Colon (tissue), 2 donors: ENCODE data around the gene HMGCS2.

ENCODE experiments used
- FAIRE-seq: peaks from 2 replicates; lab custom pipeline; 2012; peaks lifted over from hg19 to GRCh38; lab: Jason Lieb, UNC
- donor health status: control.
- donor health status: control.

The HMGCS2 gene

GRCh38 chr1:119758584-119758983 lies 10.1 kb downstream of the HMGCS2 start:
- FAIRE-seq, result no peak

- no peak for FAIRE-seq
Observed at GRCh38 chr1:119752592-119752991, 16.1 kb downstream of the HMGCS2 start.

DNA sequence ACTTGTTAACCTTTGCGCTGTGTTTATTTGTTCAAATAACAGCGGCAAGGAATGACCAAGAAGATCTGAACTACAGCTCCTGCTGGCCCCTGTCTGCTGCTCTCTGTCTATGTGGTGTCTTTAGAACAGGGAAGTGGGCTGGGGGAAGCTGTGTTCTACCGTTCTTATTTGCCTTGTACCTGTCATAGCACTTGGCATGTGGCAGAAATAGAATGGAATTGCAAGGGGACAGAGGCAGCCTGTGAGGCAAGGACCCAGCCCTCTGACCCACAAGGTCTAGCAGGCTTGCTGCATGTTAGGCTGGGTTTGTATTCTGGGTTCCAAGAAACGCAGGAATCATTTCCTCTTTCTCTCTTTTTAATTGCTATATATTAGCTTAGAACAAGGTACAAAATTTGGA lies 20.7 kb downstream of the HMGCS2 start:
- FAIRE-seq, result no peak

- FAIRE-seq, result no peak
Observed at GRCh38 chr1:119747451-119747850, 21.3 kb downstream of the HMGCS2 start.

DNA sequence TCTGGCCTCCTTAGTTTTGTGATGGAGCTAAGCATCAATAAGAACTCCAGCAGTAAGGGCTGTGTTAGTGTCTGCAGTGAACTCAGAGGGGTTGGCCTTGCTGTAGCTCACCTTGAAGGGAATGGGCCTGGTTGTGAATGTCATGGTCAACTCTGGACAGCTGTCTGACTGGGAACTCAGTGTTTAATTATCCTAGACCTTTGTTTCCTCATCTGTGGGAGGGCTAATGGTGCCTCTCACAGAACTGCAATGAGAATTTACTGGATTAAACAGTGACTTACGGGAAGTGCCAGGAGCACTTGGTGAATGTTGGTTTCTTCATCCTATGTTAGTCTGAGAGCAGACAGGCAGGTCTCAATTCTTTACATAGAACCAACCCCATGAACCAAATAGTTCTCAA lies 23.7 kb downstream of the HMGCS2 start:
- FAIRE-seq, result no peak

GRCh38 chr1:119744598-119744942 lies 24.1 kb downstream of the HMGCS2 start:
- no peak for FAIRE-seq

DNA sequence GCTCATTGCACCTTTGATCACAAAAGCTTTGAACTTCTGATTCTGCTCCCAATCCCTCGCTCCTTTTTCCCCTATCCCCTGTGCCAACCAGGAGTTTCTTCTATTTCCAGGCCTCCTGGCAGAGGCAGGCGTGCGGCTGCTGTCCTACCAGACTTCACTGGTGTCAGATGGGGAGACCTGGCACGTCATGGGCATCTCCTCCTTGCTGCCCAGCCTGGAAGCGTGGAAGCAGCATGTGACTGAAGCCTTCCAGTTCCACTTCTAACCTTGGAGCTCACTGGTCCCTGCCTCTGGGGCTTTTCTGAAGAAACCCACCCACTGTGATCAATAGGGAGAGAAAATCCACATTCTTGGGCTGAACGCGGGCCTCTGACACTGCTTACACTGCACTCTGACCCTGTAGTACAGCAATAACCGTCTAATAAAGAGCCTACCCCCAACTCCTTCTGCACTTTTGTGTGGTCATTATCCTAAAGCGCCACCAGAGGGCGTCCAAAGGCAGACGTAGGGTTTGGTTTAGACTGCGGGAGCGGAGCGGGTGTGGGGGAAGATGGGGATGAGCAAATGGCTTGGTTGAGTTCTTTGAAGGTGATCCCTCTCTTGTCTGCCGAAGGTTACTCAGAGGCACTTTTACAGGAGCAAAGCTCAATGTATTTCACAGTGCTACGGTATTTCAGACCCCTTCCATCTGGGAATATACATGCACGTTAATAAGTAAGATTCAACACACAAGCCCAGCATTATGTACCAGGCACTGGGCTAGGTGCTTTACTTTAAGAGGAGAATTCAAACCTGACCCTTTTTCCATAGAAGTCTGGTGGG lies 24.7 kb downstream of the HMGCS2 start:
- FAIRE-seq, result no peak

GRCh38 chr1:119743308-119743707 lies 25.4 kb downstream of the HMGCS2 start:
- no peak for FAIRE-seq

DNA sequence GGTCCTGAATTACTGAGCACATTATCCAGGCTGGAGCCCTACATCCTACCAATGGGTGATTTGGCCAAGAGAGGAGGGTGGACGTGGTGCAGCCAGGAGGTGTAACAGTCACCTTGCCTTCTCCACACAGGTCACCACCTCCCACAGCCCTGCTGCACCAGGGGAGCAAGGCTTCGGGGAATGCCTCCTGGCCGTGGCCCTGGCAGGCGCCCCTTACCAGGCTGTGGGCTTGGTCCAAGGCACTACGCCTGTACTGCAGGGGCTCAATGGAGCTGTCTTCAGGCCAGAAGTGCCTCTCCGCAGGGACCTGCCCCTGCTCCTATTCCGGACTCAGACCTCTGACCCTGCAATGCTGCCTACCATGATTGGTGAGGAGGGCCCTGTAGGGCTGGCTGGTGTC lies 26.0 kb downstream of the HMGCS2 start:
- FAIRE-seq, result no peak

GRCh38 chr1:119742202-119742601 lies 26.5 kb downstream of the HMGCS2 start:
- no peak for FAIRE-seq

DNA sequence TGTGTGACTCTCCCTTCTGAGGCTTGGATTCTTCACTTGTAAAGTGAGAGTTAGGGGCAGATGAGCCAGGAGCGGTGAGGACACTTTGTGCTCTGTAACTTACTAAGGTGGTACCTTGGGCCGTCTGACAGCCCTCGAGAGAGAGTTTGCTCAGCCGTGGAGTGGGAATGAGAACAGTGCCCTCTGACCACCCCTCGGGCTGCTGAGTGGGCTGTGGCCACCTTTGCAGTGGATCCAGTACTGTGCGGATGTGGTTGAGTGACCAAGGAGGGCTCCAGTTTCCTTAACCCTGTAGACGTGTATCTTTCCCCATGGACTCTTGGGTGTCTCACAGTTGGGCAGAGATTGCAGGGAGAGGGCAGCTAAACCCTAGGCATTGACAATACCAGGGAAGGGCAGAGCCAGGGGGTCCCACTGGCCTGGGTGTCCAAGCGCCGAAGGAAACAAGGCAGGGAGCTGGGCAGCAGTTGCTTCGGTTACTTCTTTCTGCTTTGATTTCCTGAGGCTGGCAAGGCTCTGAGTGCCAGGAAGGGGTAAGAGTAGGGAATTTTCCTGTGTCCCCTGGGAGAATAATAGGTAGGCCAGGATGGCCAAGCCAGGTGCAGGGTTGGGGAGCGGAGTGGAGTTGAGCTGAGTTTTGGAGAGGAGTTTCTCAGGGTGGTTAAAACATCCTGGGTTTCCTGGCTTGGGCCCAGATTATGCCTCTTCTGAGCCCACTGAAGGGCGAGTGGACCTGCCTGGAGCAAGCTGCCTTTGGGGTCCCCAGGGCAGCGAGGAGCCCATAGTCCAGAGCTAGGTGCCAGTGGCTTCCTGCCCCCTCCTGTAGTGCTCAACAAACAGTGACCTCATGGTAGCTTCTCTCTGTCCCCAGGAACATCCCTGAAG lies 27.6 kb downstream of the HMGCS2 start:
- FAIRE-seq, result no peak

- FAIRE-seq, result no peak
Observed at GRCh38 chr1:119740261-119740660, 28.4 kb downstream of the HMGCS2 start.

DNA sequence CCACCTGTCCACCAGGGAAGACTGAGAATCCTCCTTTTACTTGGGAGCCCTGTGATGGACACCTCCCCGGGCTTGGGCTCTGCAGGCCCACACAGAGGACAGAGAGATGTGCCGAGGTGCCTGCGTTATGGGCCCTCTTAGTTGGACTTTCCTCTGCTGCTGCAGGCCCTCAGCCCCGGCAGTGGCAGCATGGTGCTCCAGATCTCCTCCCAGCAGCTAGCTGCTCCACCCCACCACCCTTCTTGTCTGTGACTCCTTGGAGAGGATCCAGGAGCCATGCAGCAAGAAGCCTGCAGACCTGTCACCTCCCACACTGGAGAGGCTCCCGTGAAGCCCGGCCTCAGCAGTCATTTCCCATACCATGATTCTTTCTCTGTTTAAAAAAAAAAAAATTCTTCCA lies 29.6 kb downstream of the HMGCS2 start:
- no peak for FAIRE-seq

- no peak for FAIRE-seq
Observed at GRCh38 chr1:119738100-119738720, 30.5 kb downstream of the HMGCS2 start.

DNA sequence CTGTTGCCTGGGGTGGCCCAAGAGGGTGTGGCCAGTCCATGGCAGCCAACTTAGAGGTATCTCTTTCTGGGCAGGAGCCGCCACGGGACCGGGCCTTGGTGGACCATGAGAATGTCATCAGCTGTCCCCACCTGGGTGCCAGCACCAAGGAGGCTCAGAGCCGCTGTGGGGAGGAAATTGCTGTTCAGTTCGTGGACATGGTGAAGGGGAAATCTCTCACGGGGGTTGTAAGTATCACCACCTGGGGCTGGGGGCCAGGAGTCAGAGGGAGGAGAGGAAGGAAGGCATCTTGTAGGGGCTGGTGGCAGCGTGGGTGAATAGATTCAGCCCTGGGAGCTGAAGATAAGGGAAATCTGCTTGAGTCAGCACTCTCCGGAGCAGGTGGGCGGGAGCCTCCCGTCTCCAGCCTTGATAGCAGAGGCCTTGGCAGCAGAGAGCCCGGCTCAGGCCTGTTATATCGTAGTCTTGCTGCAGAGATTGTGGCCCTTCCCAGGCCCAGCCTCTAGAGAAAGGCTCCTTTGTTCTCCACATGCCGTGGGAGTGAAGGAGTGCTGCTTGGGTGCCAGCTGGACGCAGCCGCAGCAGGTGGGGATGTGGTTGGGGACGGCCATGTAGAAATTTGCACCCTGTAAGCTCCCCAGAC lies 31.5 kb downstream of the HMGCS2 start:
- FAIRE-seq, result no peak

DNA sequence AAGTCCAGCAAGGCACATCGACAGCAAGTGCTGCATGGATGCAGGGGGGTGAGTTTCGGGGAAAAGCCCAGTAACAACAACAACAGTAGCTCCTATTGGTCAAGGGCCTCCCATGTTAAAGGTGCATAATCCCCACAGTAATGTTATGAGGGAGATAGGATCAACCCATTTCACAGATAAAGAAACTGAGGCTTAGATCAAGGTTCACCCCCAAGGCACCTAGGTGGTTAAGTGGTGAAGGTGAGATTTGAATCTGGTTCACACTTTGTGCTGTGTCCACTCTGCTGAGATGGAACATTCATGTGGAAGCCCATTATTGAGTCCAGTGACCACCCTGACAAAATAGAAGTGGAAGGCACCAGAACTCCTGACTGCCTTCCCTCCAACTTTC lies 32.1 kb downstream of the HMGCS2 start:
- no peak for FAIRE-seq

DNA sequence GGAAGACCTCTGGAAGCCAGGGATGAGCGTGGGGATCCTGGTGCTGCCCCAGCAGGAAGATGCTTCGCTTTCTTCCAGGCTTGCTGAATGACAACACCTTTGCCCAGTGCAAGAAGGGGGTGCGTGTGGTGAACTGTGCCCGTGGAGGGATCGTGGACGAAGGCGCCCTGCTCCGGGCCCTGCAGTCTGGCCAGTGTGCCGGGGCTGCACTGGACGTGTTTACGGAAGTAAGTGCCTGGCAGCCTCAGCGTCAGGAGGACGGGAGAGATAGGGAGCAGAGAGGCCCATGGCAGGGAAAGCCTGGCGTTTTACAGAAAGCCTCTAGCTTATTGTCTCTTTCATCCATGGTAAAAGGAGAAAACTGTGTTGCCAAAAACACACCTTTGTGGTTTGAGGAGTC lies 33.5 kb downstream of the HMGCS2 start:
- no peak for FAIRE-seq

DNA sequence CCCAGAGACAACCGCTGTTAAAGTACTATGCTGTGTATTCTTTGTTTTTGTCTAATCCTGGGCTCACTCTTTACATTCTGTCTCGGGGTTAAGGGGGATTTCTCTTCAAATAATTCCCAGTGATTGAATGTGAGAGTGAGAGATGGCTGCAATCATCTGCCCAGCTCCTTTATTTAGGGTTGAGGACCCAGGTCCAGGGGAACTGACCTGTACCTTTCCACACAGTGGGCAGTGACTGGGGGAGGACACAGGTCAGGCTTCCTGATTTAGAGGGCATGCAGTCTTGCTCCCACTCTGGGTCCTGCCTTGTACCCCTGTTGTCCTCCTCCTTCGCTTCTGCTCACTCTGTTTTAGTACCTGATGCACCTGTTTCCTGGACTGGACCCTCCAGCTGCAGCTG lies 35.0 kb downstream of the HMGCS2 start:
- FAIRE-seq, result no peak

DNA sequence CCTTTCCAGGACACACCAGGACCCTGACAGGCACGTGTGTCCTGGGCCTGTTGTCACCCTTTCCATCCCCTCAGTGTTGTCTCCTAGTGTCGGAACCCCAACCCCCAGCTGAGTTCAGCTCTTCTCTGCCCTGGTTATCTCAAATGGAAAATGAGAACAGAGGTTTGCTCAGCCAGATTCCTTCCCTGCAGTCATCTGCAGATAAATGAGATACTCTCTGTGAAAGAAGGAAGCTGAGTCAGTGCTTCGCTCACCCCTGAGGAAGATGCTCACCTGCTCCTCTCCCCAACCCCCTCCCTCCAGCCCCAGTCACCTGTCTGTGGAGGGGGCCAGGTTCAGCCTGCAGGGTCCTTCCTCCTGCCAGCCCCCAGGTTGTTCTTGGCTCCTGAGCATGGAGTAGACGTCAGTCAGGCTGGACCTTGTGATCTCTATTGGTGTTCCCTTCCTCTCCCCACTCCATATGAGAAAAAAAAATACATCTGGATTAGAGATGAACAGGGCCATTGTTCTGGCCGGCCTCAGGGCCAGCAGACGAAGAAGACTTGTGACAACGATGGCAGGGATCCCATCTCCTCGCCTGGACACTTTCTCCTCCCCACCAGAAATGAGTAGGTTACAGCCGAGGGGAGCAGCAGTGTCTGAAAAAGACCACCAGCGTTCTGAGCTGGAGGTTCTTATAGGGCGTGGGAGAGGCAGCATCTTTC lies 36.1 kb downstream of the HMGCS2 start:
- FAIRE-seq, result no peak

GRCh38 chr1:119731741-119732430 lies 36.8 kb downstream of the HMGCS2 start:
- FAIRE-seq, result no peak

DNA sequence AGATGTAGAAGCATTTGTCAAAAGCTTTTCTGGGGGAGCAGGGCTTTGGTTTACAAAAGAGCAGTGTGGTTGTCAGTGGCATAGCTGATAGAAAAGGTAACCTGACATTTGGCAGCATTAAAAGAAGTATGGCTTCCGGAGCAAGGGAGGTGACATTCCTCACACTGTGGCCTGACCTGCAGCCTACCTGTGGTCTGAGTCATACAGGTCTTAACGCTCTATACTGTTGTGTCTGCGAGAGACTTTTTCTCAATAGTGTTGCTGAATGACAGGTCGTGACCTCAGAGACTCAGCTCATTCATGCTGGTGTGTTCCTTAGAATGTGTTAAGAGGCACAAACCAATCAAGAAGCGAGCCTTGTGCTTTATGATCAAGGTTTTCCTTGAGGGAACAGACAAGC lies 37.6 kb downstream of the HMGCS2 start:
- FAIRE-seq, result no peak
